Smooth muscle cell (in vitro differentiated cells): Measurements from ENCODE around the gene GPR153. TPM values are rescaled to one million over a fixed set of nuclear protein-coding genes. Genes with fewer than 3 reads are reported as not detected.

Experiments
- DNase-seq: peaks from one replicate; lab custom pipeline; 2025; ENCODE audit not compliant: unreplicated experiment; lab: John Stamatoyannopoulos, UW
- H2AFZ ChIP-seq: fragments of 200-600 bp; sonication (generic); 2 replicates; pipeline ENCODE4 v1.6.0; 2016; ENCODE audit warnings: antibody characterized with exemption, low read depth, mild to moderate bottlenecking
- H3F3A ChIP-seq: fragments of 200-600 bp; sonication (generic); 2 replicates; pipeline ENCODE4 v1.6.0; 2017; ENCODE audit warnings: antibody characterized with exemption, low read depth
- H3K27ac ChIP-seq: fragments of 200-600 bp; sonication (generic); 2 replicates; pipeline ENCODE4 v1.5.1; 2016; ENCODE audit warnings: low read depth, mild to moderate bottlenecking
- H3K27me3 ChIP-seq: fragments of 200-600 bp; sonication (generic); 2 replicates; pipeline ENCODE4 v1.6.1; 2016; ENCODE audit warnings: low read depth, mild to moderate bottlenecking
- H3K36me3 ChIP-seq: fragments of 200-600 bp; sonication (generic); 2 replicates; pipeline ENCODE4 v1.5.1; 2016; ENCODE audit warnings: low read depth
- H3K4me1 ChIP-seq: fragments of 200-600 bp; sonication (generic); 2 replicates; pipeline ENCODE4 v1.5.1; 2016; ENCODE audit warnings: low read depth
- H3K4me2 ChIP-seq: fragments of 200-600 bp; sonication (generic); 2 replicates; pipeline ENCODE4 v1.6.0; 2016; ENCODE audit warnings: mild to moderate bottlenecking
- H3K4me3 ChIP-seq: fragments of 200-600 bp; sonication (generic); 2 replicates; pipeline ENCODE4 v1.5.1; 2016; ENCODE audit warnings: mild to moderate bottlenecking
- H3K79me2 ChIP-seq: fragments of 200-600 bp; sonication (generic); 2 replicates; pipeline ENCODE4 v1.6.0; 2016; ENCODE audit warnings: low read depth, mild to moderate bottlenecking
- H3K9ac ChIP-seq: fragments of 200-600 bp; sonication (generic); 2 replicates; pipeline ENCODE4 v1.6.0; 2016; ENCODE audit warnings: low read depth
- H3K9me3 ChIP-seq: fragments of 200-600 bp; sonication (generic); replicated peaks from 2 replicates; pipeline ENCODE4 v1.5.1; 2016; ENCODE audit warnings: low read depth
- H4K20me1 ChIP-seq: fragments of 200-600 bp; sonication (generic); 2 replicates; pipeline ENCODE4 v1.6.0; 2016; ENCODE audit warnings: low read depth
- CTCF ChIP-seq: fragments of 200-600 bp; sonication (generic); IDR thresholded peaks from 2 replicates; pipeline ENCODE4 v1.5.1; 2017; ENCODE audit warnings: borderline replicate concordance, mild to moderate bottlenecking, antibody characterized with exemption; ENCODE audit not compliant: insufficient read depth, poor library complexity, severe bottlenecking
- WGBS: methylation state at CpG from one replicate; pipeline ENCODE4 v1.1.7; 2016; ENCODE audit warnings: low lambda C conversion rate; 5-methylcytosine and 5-hydroxymethylcytosine counted together
- polyA plus RNA-seq: library from polyadenylated mRNA; unstranded; fragments of >200 nt; fragmentation: Nextera tagmentation; extraction: Ambion mirVana; gene quantifications from 2 replicates; pipeline ENCODE4 v1.2.1, GENCODE V29; 2016
- total RNA-seq: library from RNA; depleted of rRNA; stranded (reverse); fragments of >200 nt; gene quantifications from 2 replicates; pipeline ENCODE4 v1.2.3, GENCODE V29; 2014

Gene GPR153
- total and polyA plus RNA-seq, 2 experiments from 2014 or later = 8.2 to 15.8 TPM

- Histone ChIP-seq H3K4me2 (no peak overlapping the region), H3K4me3 (no peak overlapping the region), H3K27ac (no peak overlapping the region), H3K4me1 (no peaks in the 10 kb centered on the region), H3K79me2 (no peaks in the 10 kb centered on the region), H4K20me1 (peaks cover 27% of the 10 kb centered on the region), H3K9me3 (no peaks in the 10 kb centered on the region), H2AFZ (no peak overlapping the region), H3K36me3 (no peaks in the 10 kb centered on the region), H3F3A (no peaks in the 10 kb centered on the region), H3K9ac (no peak overlapping the region), H3K27me3 (no peaks in the 10 kb centered on the region)
- no peak for TF ChIP-seq CTCF
- DNase-seq = no peak
- 93% methylated on average over 7 of the region's 8 CpGs for WGBS
Measured at GRCh38 chr1:6257541-6258069, 3.3 kb downstream of the GPR153 start.

- peaks cover 4% of the 10 kb centered on the region for H3K27me3 ChIP-seq
- H3K27ac ChIP-seq = no peak overlapping the region
- H4K20me1 ChIP-seq = peaks cover 30% of the 10 kb centered on the region
- H3K9me3 ChIP-seq = no peaks in the 10 kb centered on the region
- no peaks in the 10 kb centered on the region for H3K79me2 ChIP-seq
- TF ChIP-seq CTCF = no peak
- no peak overlapping the region for H3K4me2 ChIP-seq
- H3F3A ChIP-seq = no peaks in the 10 kb centered on the region
- H3K9ac ChIP-seq = no peak overlapping the region
- DNase-seq = no peak
- no peaks in the 10 kb centered on the region for H3K36me3 ChIP-seq
- no peak overlapping the region for H3K4me3 ChIP-seq
- H2AFZ ChIP-seq = no peak overlapping the region
- no peaks in the 10 kb centered on the region for H3K4me1 ChIP-seq
- 77% methylated on average over 13 of the region's 13 CpGs for WGBS
Measured at GRCh38 chr1:6256645-6257044, 4.3 kb downstream of the GPR153 start.

GRCh38 chr1:6254691-6255090, 6.2 kb downstream of the GPR153 start:
- no peak overlapping the region for H3K4me3 ChIP-seq
- TF ChIP-seq CTCF = no peak
- no peaks in the 10 kb centered on the region for H3F3A ChIP-seq
- no peak overlapping the region for H3K27ac ChIP-seq
- H3K79me2 ChIP-seq = no peaks in the 10 kb centered on the region
- no peaks in the 10 kb centered on the region for H3K9me3 ChIP-seq
- no peak for DNase-seq
- H3K27me3 ChIP-seq = peaks cover 23% of the 10 kb centered on the region
- WGBS = 93% methylated on average over 16 of the region's 16 CpGs
- H3K4me2 ChIP-seq = no peak overlapping the region
- no peaks in the 10 kb centered on the region for H3K36me3 ChIP-seq
- no peak overlapping the region for H3K9ac ChIP-seq
- peaks cover 32% of the 10 kb centered on the region for H4K20me1 ChIP-seq
- H2AFZ ChIP-seq = no peak overlapping the region
- no peaks in the 10 kb centered on the region for H3K4me1 ChIP-seq

- no peak for TF ChIP-seq CTCF
- 92% methylated on average over 9 of the region's 9 CpGs for whole genome bisulfite sequencing
- H4K20me1 ChIP-seq = peaks cover 18% of the 10 kb centered on the region
Measured at GRCh38 chr1:6253380-6253779, 7.5 kb downstream of the GPR153 start.

More at GRCh38 chr1:6253380-6253779, 7.5 kb downstream of the GPR153 start:
- Histone ChIP-seq H3K27me3 (peaks cover 33% of the 10 kb centered on the region), H3K79me2 (no peaks in the 10 kb centered on the region), H3K9me3 (no peaks in the 10 kb centered on the region), H3K4me3 (no peak overlapping the region), H3K4me2 (no peak overlapping the region), H3K27ac (no peak overlapping the region), H2AFZ (no peak overlapping the region), H3K36me3 (no peaks in the 10 kb centered on the region), H3K4me1 (no peaks in the 10 kb centered on the region), H3F3A (no peaks in the 10 kb centered on the region), H3K9ac (no peak overlapping the region)
- no peak for DNase-seq
